SK-N-SH (cell line): Measurements from ENCODE around the gene AP4E1.

ENCODE experiments used
- EP300 ChIP-seq, 2 experiments: IDR thresholded peaks; 2 replicates each; pipeline versions ENCODE4 v1.4.0 to v1.6.1; 2012; ENCODE audit warnings: borderline replicate concordance in 1 of 2, low read depth in 1 of 2, low read length in 1 of 2
- EZH2phosphoT487 ChIP-seq: fragments of 200-600 bp; sonication (generic); IDR thresholded peaks from 2 replicates; pipeline ENCODE4 v1.6.1; 2017; ENCODE audit warnings: low read depth, mixed run types, mild to moderate bottlenecking, antibody characterized with exemption, moderate library complexity, borderline replicate concordance
- GABPA ChIP-seq: IDR thresholded peaks from 2 replicates; pipeline ENCODE4 v1.4.0; 2012; ENCODE audit warnings: low read depth, mild to moderate bottlenecking
- JUND ChIP-seq: IDR thresholded peaks from 2 replicates; pipeline ENCODE4 v1.4.0; 2012
- POLR2AphosphoS5 ChIP-seq: IDR thresholded peaks from 2 replicates; pipeline ENCODE4 v1.6.1; 2012; ENCODE audit warnings: low read depth, low read length
- SIN3A ChIP-seq: IDR thresholded peaks from 2 replicates; pipeline ENCODE4 v1.6.1; 2012; ENCODE audit warnings: low read depth, mild to moderate bottlenecking, low read length, moderate library complexity, borderline replicate concordance
- TF ChIP-seq, protein P1 (sequence below): fragments of 150-350 bp; IDR thresholded peaks from 2 replicates; pipeline ENCODE4 v1.6.1; 2017; ENCODE audit warnings: antibody characterized with exemption, low read length, low read depth, borderline replicate concordance
- TF ChIP-seq, protein P2 (sequence below): fragments of 200-600 bp; sonication (generic); IDR thresholded peaks from 2 replicates; pipeline ENCODE4 v1.6.1; 2017; ENCODE audit warnings: antibody characterized with exemption, mild to moderate bottlenecking, moderate library complexity
- TF ChIP-seq, protein P3 (sequence below): IDR thresholded peaks from 2 replicates; pipeline ENCODE4 v1.4.0; 2012; ENCODE audit warnings: low read depth
- TF ChIP-seq, protein P4 (sequence below): IDR thresholded peaks from 2 replicates; pipeline ENCODE4 v1.4.0; 2012; ENCODE audit warnings: low read depth, borderline replicate concordance

DNA sequence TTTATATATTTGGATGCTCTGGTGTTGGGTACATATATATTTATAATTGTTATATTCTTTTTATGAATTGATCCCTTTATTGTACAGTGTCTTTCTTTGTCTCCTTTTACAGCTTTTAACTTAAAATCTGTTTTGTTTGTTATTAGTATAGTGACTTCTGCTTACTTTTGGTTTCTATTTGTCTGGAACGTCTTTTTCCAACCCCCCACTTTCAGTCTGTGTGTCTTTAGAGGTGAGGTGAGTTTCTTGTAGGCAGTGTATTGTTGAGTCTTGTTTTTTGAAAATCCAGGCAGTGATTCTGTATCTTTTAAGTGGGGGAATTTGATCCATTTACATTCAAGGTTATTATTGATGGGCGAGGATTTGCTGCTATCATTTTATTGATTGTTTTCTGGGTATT is 62.0 kb downstream of the AP4E1 start:
- no peak for TF ChIP-seq GABPA
- TF ChIP-seq, protein P1, sequence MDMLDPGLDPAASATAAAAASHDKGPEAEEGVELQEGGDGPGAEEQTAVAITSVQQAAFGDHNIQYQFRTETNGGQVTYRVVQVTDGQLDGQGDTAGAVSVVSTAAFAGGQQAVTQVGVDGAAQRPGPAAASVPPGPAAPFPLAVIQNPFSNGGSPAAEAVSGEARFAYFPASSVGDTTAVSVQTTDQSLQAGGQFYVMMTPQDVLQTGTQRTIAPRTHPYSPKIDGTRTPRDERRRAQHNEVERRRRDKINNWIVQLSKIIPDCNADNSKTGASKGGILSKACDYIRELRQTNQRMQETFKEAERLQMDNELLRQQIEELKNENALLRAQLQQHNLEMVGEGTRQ = no peak
- TF ChIP-seq EP300 (IDR thresholded peaks at IDR 0.05; ENCODE audit: borderline replicate concordance in 1 of 2, low read depth in 1 of 2, low read length in 1 of 2) = no peak
- TF ChIP-seq, protein P2, sequence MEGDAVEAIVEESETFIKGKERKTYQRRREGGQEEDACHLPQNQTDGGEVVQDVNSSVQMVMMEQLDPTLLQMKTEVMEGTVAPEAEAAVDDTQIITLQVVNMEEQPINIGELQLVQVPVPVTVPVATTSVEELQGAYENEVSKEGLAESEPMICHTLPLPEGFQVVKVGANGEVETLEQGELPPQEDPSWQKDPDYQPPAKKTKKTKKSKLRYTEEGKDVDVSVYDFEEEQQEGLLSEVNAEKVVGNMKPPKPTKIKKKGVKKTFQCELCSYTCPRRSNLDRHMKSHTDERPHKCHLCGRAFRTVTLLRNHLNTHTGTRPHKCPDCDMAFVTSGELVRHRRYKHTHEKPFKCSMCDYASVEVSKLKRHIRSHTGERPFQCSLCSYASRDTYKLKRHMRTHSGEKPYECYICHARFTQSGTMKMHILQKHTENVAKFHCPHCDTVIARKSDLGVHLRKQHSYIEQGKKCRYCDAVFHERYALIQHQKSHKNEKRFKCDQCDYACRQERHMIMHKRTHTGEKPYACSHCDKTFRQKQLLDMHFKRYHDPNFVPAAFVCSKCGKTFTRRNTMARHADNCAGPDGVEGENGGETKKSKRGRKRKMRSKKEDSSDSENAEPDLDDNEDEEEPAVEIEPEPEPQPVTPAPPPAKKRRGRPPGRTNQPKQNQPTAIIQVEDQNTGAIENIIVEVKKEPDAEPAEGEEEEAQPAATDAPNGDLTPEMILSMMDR = no peak
- no peak for TF ChIP-seq JUND
- TF ChIP-seq, protein P3, sequence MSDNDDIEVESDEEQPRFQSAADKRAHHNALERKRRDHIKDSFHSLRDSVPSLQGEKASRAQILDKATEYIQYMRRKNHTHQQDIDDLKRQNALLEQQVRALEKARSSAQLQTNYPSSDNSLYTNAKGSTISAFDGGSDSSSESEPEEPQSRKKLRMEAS = no peak
- TF ChIP-seq POLR2AphosphoS5 = no peak
- TF ChIP-seq, protein P4, sequence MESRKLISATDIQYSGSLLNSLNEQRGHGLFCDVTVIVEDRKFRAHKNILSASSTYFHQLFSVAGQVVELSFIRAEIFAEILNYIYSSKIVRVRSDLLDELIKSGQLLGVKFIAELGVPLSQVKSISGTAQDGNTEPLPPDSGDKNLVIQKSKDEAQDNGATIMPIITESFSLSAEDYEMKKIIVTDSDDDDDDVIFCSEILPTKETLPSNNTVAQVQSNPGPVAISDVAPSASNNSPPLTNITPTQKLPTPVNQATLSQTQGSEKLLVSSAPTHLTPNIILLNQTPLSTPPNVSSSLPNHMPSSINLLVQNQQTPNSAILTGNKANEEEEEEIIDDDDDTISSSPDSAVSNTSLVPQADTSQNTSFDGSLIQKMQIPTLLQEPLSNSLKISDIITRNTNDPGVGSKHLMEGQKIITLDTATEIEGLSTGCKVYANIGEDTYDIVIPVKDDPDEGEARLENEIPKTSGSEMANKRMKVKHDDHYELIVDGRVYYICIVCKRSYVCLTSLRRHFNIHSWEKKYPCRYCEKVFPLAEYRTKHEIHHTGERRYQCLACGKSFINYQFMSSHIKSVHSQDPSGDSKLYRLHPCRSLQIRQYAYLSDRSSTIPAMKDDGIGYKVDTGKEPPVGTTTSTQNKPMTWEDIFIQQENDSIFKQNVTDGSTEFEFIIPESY = no peak
- TF ChIP-seq SIN3A = no peak
- TF ChIP-seq EZH2phosphoT487 = no peak
